Measurements from ENCODE around the gene LCE3C. TPM values are rescaled to one million over a fixed set of nuclear protein-coding genes. Genes with fewer than 3 reads are reported as not detected.
A peak's percentile ranks its signal among the peaks of the same experiment; 100 is the strongest.

LCE3C gene
- total RNA-seq, 1 experiment from 2014 or later = not detected

DNA sequence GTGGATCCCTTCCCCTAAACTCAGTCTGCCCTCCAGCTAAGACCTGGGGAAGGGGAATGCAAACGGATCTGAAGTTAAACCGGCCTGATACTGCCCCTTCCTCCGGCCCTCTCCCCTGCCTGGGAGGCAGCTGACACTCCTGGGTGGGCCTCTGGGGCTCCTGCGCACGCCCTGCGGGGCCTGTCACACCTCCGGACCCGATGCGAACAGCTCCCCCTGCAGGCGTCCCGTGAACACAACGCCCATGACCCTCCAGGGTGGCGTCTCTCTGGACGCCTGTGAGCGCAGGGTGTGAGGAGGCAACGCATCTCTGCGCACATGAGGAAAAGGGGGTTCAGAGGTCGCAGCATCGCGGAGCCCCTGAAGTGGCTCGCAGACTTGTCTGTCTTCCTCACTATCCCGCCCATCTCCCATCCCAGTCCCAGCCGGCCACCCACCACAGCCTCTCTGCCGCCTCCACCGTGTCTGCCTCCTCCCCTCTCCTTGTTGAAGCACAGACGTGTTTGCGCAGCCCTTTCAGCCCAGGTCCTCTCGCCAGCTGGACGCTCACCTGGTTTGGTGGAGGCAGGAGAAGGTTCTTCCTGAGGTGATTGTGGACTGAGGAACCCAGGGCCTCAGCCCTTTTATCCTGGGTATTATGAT is 23.3 kb downstream of the LCE3C start:
- no peaks in the 10 kb centered on the region for H3K9me3 ChIP-seq (ENCODE audit: control insufficient read depth, insufficient read depth, low read depth, low read length)
- intact Hi-C loops (cut with micrococcal nuclease; ENCODE audit: unreplicated experiment) (no loop called here), in situ Hi-C loops (cut with HindIII; ENCODE audit: low pct_unique_long_range_greater_than_20kb, low sequenced_read_pairs) (no loop called here)
- H3K4me1 ChIP-seq (ENCODE audit: control insufficient read depth, insufficient read depth, low read length) = no peaks in the 10 kb centered on the region
- no peak for TF ChIP-seq TCF7L2 (IDR thresholded peaks at IDR 0.05; ENCODE audit: low read depth, low read length)
- TF ChIP-seq POLR2AphosphoS5 (IDR thresholded peaks at IDR 0.05; ENCODE audit: low read depth, low read length) = no peak
- no peak for TF ChIP-seq SIN3A (IDR thresholded peaks at IDR 0.05; ENCODE audit: borderline replicate concordance, insufficient read depth, low read depth, low read length)
- TF ChIP-seq, protein P1, sequence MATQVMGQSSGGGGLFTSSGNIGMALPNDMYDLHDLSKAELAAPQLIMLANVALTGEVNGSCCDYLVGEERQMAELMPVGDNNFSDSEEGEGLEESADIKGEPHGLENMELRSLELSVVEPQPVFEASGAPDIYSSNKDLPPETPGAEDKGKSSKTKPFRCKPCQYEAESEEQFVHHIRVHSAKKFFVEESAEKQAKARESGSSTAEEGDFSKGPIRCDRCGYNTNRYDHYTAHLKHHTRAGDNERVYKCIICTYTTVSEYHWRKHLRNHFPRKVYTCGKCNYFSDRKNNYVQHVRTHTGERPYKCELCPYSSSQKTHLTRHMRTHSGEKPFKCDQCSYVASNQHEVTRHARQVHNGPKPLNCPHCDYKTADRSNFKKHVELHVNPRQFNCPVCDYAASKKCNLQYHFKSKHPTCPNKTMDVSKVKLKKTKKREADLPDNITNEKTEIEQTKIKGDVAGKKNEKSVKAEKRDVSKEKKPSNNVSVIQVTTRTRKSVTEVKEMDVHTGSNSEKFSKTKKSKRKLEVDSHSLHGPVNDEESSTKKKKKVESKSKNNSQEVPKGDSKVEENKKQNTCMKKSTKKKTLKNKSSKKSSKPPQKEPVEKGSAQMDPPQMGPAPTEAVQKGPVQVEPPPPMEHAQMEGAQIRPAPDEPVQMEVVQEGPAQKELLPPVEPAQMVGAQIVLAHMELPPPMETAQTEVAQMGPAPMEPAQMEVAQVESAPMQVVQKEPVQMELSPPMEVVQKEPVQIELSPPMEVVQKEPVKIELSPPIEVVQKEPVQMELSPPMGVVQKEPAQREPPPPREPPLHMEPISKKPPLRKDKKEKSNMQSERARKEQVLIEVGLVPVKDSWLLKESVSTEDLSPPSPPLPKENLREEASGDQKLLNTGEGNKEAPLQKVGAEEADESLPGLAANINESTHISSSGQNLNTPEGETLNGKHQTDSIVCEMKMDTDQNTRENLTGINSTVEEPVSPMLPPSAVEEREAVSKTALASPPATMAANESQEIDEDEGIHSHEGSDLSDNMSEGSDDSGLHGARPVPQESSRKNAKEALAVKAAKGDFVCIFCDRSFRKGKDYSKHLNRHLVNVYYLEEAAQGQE (IDR thresholded peaks at IDR 0.05; ENCODE audit: insufficient read depth in 1 of 2, low read depth in 2 of 2, low read length in 1 of 2) = no peak
- TF ChIP-seq, protein P2, sequence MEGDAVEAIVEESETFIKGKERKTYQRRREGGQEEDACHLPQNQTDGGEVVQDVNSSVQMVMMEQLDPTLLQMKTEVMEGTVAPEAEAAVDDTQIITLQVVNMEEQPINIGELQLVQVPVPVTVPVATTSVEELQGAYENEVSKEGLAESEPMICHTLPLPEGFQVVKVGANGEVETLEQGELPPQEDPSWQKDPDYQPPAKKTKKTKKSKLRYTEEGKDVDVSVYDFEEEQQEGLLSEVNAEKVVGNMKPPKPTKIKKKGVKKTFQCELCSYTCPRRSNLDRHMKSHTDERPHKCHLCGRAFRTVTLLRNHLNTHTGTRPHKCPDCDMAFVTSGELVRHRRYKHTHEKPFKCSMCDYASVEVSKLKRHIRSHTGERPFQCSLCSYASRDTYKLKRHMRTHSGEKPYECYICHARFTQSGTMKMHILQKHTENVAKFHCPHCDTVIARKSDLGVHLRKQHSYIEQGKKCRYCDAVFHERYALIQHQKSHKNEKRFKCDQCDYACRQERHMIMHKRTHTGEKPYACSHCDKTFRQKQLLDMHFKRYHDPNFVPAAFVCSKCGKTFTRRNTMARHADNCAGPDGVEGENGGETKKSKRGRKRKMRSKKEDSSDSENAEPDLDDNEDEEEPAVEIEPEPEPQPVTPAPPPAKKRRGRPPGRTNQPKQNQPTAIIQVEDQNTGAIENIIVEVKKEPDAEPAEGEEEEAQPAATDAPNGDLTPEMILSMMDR (IDR thresholded peaks at IDR 0.05) = peak; percentile 59
- H3K4me3 ChIP-seq (ENCODE audit: low read depth in 2 of 2, low read length in 2 of 2) = no peak overlapping the region
- ChIA-PET CTCF (no interaction called here), POLR2A (no interaction called here)
- DNase-seq (ENCODE audit: low read depth, low spot score) (no peak), ATAC-seq (peak; percentile 42; the same call in 1 of the 2 replicates)
- no peaks in the 10 kb centered on the region for H3K27me3 ChIP-seq (ENCODE audit: control insufficient read depth, insufficient read depth, low read length)
- no peaks in the 10 kb centered on the region for H3K36me3 ChIP-seq (ENCODE audit: control insufficient read depth, insufficient read depth, low read length)
- H3K27ac ChIP-seq (ENCODE audit: low read length) = no peak overlapping the region
- no TSS peak for BruUV-seq (replicated peaks)

DNA sequence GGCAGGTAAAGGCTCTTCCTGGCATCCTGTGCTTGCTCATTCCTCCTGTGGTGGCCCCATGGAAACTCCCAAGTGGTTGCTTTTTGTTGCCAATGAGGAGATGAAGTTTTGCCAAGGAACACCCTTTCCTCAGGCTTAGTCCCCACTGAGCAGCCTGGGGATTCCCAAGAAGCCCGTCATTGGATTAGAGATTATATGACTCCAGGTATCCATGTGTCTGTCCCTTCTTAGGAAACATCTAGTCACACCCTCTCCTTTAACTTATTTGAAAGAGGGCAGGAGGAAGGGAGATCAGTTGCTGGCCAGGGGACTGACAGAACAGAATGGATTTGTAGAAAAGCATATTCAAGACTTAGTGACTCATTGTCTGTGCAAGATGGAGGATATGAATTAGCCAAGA is 26.7 kb downstream of the LCE3C start:
- Histone ChIP-seq H3K4me1 (ENCODE audit: control insufficient read depth, insufficient read depth, low read length) (no peaks in the 10 kb centered on the region), H3K4me3 (ENCODE audit: low read depth in 2 of 2, low read length in 2 of 2) (no peak overlapping the region), H3K9me3 (ENCODE audit: control insufficient read depth, insufficient read depth, low read depth, low read length) (no peaks in the 10 kb centered on the region), H3K36me3 (ENCODE audit: control insufficient read depth, insufficient read depth, low read length) (no peaks in the 10 kb centered on the region), H3K27me3 (ENCODE audit: control insufficient read depth, insufficient read depth, low read length) (no peaks in the 10 kb centered on the region), H3K27ac (ENCODE audit: low read length) (no peak overlapping the region)
- in situ Hi-C loops (cut with HindIII; ENCODE audit: low pct_unique_long_range_greater_than_20kb, low sequenced_read_pairs) = no loop called here
- ATAC-seq (no peak), DNase-seq (ENCODE audit: low read depth, low spot score) (no peak)
- no peak for TF ChIP-seq POLR2AphosphoS5 (IDR thresholded peaks at IDR 0.05; ENCODE audit: low read depth, low read length)
- no peak for TF ChIP-seq TCF7L2 (IDR thresholded peaks at IDR 0.05; ENCODE audit: low read depth, low read length)
- TF ChIP-seq, protein P2 (IDR thresholded peaks at IDR 0.05) = no peak
- no peak for TF ChIP-seq SIN3A (IDR thresholded peaks at IDR 0.05; ENCODE audit: borderline replicate concordance, insufficient read depth, low read depth, low read length)
- TF ChIP-seq, protein P1 (IDR thresholded peaks at IDR 0.05; ENCODE audit: insufficient read depth in 1 of 2, low read depth in 2 of 2, low read length in 1 of 2) = no peak
- BruUV-seq (replicated peaks) = no TSS peak
- ChIA-PET CTCF (no interaction called here), POLR2A (no interaction called here)
- intact Hi-C loops (cut with micrococcal nuclease; ENCODE audit: unreplicated experiment) = no loop called here

Measured in Panc1 (cell line).